SU-DHL-6 (cell line): Measurements from ENCODE around the gene RNFT2.
"Not testable (repeated sequence)": the region's sequence is repeated elsewhere in the genome, so short reads cannot be mapped to it uniquely, and the experiment has no call there.

Experiments used
- H2AFZ ChIP-seq: fragments of 200-600 bp; sonication (generic); 2 replicates; pipeline ENCODE4 v1.6.1; 2014; ENCODE audit warnings: low read depth, mild to moderate bottlenecking, moderate library complexity, mixed read lengths, antibody characterized with exemption, low read length; ENCODE audit not compliant: severe bottlenecking
- H3F3A ChIP-seq: fragments of 200-600 bp; shearing (Covaris generic); 2 replicates; pipeline ENCODE4 v1.6.0; 2016; ENCODE audit warnings: antibody characterized with exemption, mild to moderate bottlenecking; ENCODE audit not compliant: insufficient read depth
- H3K27ac ChIP-seq: fragments of 200-600 bp; sonication (generic); 2 replicates; pipeline ENCODE4 v1.5.1; 2016; ENCODE audit warnings: low read depth, mild to moderate bottlenecking, low read length, moderate library complexity, mixed read lengths
- H3K27me3 ChIP-seq: fragments of 200-600 bp; sonication (generic), shearing (Covaris generic); 2 replicates; pipeline ENCODE4 v1.6.0; 2014; ENCODE audit warnings: mild to moderate bottlenecking, low read length
- H3K36me3 ChIP-seq: fragments of 200-600 bp; sonication (generic); 2 replicates; pipeline ENCODE4 v1.6.1; 2014; ENCODE audit warnings: mild to moderate bottlenecking, low read length, mixed read lengths
- H3K4me2 ChIP-seq: fragments of 300-600, 200-600 bp; shearing (Covaris generic), sonication (generic); 2 replicates; pipeline ENCODE4 v1.6.0; 2014; ENCODE audit warnings: low read length, low read depth, mild to moderate bottlenecking; ENCODE audit not compliant: poor library complexity, severe bottlenecking
- H3K4me3 ChIP-seq: fragments of 200-600 bp; sonication (generic); 2 replicates; pipeline ENCODE4 v1.5.1; 2014; ENCODE audit warnings: antibody characterized with exemption, low read length, mild to moderate bottlenecking, mixed read lengths; ENCODE audit not compliant: insufficient read depth, poor library complexity, severe bottlenecking
- H3K79me2 ChIP-seq: fragments of 200-600 bp; sonication (generic); 2 replicates; pipeline ENCODE4 v1.6.1; 2014; ENCODE audit warnings: mild to moderate bottlenecking, low read length, moderate library complexity; ENCODE audit not compliant: insufficient read depth
- H3K9ac ChIP-seq: fragments of 200-600 bp; sonication (generic); 2 replicates; pipeline ENCODE4 v1.7.0; 2014; ENCODE audit warnings: mild to moderate bottlenecking, low read length
- H3K9me2 ChIP-seq: fragments of 200-600 bp; sonication (generic); replicated peaks from 2 replicates; pipeline ENCODE4 v1.6.1; 2014; ENCODE audit warnings: low read length; ENCODE audit not compliant: insufficient read depth
- H3K9me3 ChIP-seq: fragments of 200-600 bp; sonication (generic); 2 replicates; pipeline ENCODE4 v1.6.1; 2014; ENCODE audit warnings: low read length, mixed read lengths; ENCODE audit not compliant: insufficient read depth
- H4K20me1 ChIP-seq: fragments of 200-600 bp; sonication (generic); 2 replicates; pipeline ENCODE4 v1.6.1; 2014; ENCODE audit warnings: low read depth, mild to moderate bottlenecking, antibody characterized with exemption, low read length, moderate library complexity, mixed read lengths
- CTCF ChIP-seq: fragments of 200-600 bp; sonication (generic); IDR thresholded peaks from one replicate; pipeline ENCODE4 v1.5.1; 2017; ENCODE audit warnings: antibody characterized with exemption, mild to moderate bottlenecking, low read length, moderate library complexity; ENCODE audit not compliant: insufficient read depth, poor library complexity, severe bottlenecking
- EZH2phosphoT487 ChIP-seq: fragments of 200-600 bp; sonication (generic), shearing (Covaris generic); conservative IDR thresholded peaks from 2 replicates; pipeline ENCODE4 v1.6.1; 2018; ENCODE audit warnings: mild to moderate bottlenecking, antibody characterized with exemption, low read length, moderate library complexity, mixed read lengths

Gene RNFT2

GRCh38 chr12:116784238-116784612 is 46.1 kb downstream of the RNFT2 start:
- Histone ChIP-seq H3K79me2 (no peaks in the 10 kb centered on the region), H3K9me2 (no peaks in the 10 kb centered on the region), H3K27ac (no peak overlapping the region), H3K36me3 (no peaks in the 10 kb centered on the region; the same call in 1 of the 2 replicates), H4K20me1 (no peaks in the 10 kb centered on the region), H2AFZ (no peak overlapping the region), H3K4me2 (no peak overlapping the region), H3F3A (no peaks in the 10 kb centered on the region), H3K27me3 (no peaks in the 10 kb centered on the region), H3K9ac (no peak overlapping the region), H3K9me3 (no peaks in the 10 kb centered on the region), H3K4me3 (no peak overlapping the region)
- TF ChIP-seq CTCF (no peak), EZH2phosphoT487 (no peak)

GRCh38 chr12:116789562-116789961 is 51.4 kb downstream of the RNFT2 start:
- H3K9me3 ChIP-seq, H3K36me3 ChIP-seq, H2AFZ ChIP-seq, H3F3A ChIP-seq, H3K4me2 ChIP-seq, H3K27me3 ChIP-seq, H3K9me2 ChIP-seq, H3K9ac ChIP-seq, H3K4me3 ChIP-seq, H3K27ac ChIP-seq, H4K20me1 ChIP-seq, H3K79me2 ChIP-seq: not testable (repeated sequence)

GRCh38 chr12:116790066-116790465 is 52.0 kb downstream of the RNFT2 start:
- Histone ChIP-seq H3K9me3 (no peaks in the 10 kb centered on the region), H3K4me2 (no peak overlapping the region), H3K79me2 (no peaks in the 10 kb centered on the region), H4K20me1 (no peaks in the 10 kb centered on the region), H3K9ac (no peak overlapping the region), H3K9me2 (no peaks in the 10 kb centered on the region), H3F3A (no peaks in the 10 kb centered on the region), H3K36me3 (no peaks in the 10 kb centered on the region; the same call in 1 of the 2 replicates), H3K4me3 (no peak overlapping the region), H3K27me3 (no peaks in the 10 kb centered on the region), H3K27ac (no peak overlapping the region), H2AFZ (no peak overlapping the region)
- TF ChIP-seq CTCF, result no peak
- no peak for TF ChIP-seq EZH2phosphoT487

GRCh38 chr12:116792403-116792802 is 54.3 kb downstream of the RNFT2 start:
- Histone ChIP-seq H3K27me3 (no peaks in the 10 kb centered on the region), H3K4me3 (no peak overlapping the region), H3K4me2 (no peak overlapping the region), H3K36me3 (no peaks in the 10 kb centered on the region; the same call in 1 of the 2 replicates), H4K20me1 (no peaks in the 10 kb centered on the region), H2AFZ (no peak overlapping the region), H3K27ac (no peak overlapping the region), H3K9ac (no peak overlapping the region), H3K79me2 (no peaks in the 10 kb centered on the region), H3K9me2 (no peaks in the 10 kb centered on the region), H3F3A (no peaks in the 10 kb centered on the region), H3K9me3 (no peaks in the 10 kb centered on the region)
- TF ChIP-seq EZH2phosphoT487, result no peak
- no peak for TF ChIP-seq CTCF
